GM19328 (cell line): ENCODE measurements around the gene KLHDC4.
A peak's percentile ranks its signal among the peaks of the same experiment; 100 is the strongest.
"Not testable (repeated sequence)": the region's sequence is repeated elsewhere in the genome, so short reads cannot be mapped to it uniquely, and the experiment has no call there.

Experiments
- ATAC-seq: cut with Tn5 transposase; IDR thresholded peaks from one replicate; pipeline ENCODE4 v1.9.1; 2021; ENCODE audit warnings: mild to moderate bottlenecking, moderate library complexity; ENCODE audit not compliant: unreplicated experiment

KLHDC4 gene

DNA sequence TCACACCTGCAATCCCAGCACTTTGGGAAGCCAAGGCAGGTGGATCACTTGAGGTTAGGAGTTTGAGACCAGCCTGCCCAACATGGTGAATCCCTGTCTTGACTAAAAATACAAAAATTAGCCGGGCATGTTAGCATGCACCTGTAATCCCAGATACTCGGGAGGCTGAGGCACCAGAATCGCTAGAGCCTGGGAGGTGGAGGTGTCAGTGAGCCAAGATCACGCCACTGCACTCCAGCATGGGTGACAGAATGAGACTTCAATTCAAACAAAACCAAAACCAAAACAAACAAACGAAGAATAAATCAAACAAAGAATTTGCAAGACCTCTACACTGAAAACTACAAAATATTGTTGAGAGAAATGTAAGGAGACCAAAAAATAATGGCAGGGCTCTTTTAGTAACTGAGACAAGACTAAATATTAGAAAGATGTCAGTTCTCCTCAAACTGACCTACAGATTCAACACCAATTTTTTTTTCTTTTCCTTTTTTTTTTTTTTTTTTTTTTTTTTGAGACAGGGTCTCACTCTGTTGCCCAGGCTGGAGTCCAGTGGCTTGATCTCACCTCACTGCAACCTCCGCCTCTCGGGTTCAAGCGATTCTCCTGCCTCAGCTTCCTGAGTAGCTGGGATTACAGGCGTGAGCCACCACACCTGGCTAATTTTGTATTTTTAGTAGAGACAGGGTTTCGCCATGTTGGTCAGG lies 23.1 kb upstream of the KLHDC4 start:
- not testable (repeated sequence) for ATAC-seq

DNA sequence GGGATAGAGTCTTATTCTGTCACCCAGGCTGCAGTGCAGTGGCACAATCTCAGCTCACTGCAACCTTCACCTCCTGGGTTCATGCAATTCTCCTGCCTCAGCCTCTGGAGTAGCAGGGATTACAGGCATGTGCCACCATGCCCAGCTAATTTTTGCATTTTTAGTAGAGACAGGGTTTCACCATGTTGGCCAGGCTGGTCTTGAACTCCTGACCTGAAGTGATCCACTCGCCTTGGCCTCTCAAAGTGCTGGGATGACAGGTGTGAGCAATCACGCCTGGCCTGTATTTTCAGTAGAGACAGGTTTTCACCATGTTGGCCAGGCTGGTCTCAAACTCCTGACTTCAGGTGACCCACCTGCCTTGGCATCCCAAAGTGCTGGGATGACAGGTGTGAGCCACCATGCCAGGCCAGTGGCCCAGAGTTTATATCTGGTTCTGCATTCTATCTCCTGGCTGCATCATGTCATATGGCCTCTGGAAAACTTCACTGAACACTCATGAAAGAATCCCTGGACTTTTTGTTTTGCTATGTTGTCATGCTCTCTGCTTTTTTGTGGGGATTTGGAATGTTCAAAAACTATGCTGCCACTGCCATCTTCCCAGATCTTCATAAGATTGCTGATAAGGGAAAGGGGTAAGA lies 21.8 kb upstream of the KLHDC4 start:
- not testable (repeated sequence) for ATAC-seq

DNA sequence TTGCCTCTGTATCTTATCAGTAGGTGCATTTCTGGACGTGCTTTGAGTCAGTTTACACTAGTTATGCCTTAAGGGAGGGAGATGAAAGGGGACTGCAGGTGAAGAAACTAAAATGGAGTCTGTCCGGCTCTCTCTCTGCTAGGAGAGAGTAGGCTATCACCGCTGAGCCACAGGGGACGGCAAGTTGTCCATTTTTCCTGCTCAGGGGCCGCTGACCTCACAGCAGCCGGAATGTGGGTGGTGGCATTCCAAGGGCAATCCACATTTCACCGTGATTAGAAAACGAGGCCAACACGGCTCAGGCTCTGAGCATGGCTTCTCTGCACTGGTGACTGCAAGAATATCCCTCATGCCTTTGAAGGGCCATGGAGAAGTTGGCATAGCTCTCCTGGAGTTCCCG lies 19.0 kb upstream of the KLHDC4 start:
- no peak for ATAC-seq

- ATAC-seq: no peak
Measured at GRCh38 chr16:87782033-87782432, 16.2 kb upstream of the KLHDC4 start.

DNA sequence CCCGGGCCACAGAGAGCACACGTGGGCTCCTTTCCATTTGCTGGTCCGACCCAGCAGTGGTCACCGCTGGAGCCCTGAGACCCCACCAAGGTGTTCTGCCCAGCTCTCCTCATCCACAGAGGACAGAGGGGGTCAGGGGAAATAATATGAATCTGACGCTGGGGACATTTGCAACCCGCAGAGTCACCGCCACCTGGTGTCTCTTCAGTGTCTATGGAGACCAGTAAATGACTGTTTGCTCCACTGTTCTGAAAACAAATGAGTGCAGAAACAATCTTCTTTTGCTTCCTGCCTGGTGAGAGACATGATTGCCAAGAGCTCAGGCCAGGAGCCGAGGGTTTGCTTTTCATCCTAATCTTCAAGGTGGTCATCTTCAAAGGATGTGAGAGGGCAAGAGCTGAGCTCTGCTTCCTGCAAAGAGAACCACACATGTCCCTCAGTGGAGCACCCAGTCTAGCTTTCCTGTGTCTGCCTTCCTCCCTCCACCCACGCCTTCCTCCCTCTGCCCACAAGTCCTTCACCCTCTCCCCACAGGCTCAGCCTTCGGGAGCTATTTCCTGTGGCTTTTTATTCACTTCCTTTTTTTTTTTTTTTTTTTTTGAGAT lies 14.7 kb upstream of the KLHDC4 start:
- ATAC-seq: no peak

- no peak for ATAC-seq
Measured at GRCh38 chr16:87778830-87779579, 13.2 kb upstream of the KLHDC4 start.

GRCh38 chr16:87778476-87778829 lies 12.7 kb upstream of the KLHDC4 start:
- ATAC-seq: no peak

- not testable (repeated sequence) for ATAC-seq
Measured at GRCh38 chr16:87773836-87774235, 8.1 kb upstream of the KLHDC4 start.

- not testable (repeated sequence) for ATAC-seq
Measured at GRCh38 chr16:87767456-87767855, 1.7 kb upstream of the KLHDC4 start.

GRCh38 chr16:87766485-87766797 lies 655 bp upstream of the KLHDC4 start:
- no peak for ATAC-seq

DNA sequence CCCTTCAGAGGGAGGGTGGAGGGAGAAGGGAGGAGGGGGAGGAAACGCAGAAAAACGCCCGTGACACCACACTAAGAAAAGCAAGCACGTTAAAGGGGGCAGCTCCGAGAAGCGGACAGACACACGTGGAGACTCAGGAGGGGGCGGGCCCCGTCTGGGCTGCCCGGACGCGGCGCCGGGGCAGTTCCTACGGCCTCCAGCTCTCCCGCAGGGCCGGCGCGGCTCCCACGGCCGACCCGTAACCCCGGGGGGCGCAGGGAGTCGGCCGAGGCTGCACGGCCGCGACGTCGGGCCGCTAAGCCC lies 362 bp downstream of the KLHDC4 start:
- peak; percentile 29 for ATAC-seq

DNA sequence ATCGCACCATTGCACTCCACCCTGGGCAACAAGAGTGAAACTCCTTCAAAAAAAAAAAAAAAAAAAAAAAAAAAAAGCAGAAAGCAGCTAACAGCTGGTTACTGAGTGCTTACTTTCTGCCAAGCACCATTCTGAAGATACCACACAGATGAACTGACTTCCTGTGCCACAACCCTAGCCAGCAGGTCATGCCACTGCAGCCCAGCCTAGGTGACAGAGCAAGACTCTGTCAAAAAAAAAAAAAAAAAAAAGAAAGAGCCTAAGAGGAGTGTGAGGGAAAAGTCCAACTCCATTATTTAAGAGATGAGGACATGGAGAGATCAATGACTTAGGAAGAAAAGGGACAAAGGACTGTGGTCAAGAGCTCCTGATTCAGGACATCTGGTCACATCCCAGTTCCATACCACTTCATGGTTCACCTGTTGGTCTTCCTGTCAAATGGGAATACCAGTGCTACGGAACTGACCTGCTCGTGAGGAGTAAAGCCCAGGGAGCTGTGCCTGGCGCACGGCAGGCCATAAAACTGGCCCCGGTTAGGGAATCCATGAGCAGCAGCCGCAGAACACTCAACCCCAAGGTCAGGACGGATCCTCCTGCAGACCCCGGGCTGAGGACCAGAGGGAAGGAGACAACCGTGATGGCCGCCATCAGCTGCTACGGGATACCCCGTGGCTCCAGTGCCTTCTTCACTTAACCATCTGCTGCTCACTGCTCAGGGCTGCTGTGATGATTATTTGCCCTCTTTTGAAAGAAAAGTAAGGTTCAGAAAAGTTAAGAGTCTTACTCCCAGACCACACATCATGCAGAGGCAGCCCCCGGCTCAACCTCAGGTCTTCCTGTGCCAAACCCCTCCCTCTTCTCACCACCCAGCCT lies 950 bp downstream of the KLHDC4 start:
- ATAC-seq: no peak

- ATAC-seq: no peak
Measured at GRCh38 chr16:87762620-87763019, 3.2 kb downstream of the KLHDC4 start.

GRCh38 chr16:87762071-87762571 lies 3.7 kb downstream of the KLHDC4 start:
- ATAC-seq: no peak

DNA sequence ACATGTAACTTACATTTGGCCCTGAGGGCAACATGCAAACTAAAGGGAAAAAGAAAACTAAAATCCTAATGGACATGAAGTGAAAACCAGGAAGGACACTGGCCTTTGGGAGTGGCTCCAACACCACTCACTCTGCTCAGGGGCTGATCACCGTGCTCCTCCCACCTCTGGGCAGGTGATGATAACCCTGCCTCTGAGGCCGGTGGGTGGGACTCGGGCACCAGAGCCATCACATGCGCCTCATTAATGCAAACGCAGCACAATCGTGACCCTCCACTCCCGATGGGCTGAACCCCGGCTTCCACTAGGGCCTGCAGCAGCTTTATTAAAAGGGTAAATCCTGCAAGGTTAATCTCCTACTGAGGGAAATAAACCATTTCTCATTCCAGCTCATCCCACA lies 4.7 kb downstream of the KLHDC4 start:
- ATAC-seq: no peak

DNA sequence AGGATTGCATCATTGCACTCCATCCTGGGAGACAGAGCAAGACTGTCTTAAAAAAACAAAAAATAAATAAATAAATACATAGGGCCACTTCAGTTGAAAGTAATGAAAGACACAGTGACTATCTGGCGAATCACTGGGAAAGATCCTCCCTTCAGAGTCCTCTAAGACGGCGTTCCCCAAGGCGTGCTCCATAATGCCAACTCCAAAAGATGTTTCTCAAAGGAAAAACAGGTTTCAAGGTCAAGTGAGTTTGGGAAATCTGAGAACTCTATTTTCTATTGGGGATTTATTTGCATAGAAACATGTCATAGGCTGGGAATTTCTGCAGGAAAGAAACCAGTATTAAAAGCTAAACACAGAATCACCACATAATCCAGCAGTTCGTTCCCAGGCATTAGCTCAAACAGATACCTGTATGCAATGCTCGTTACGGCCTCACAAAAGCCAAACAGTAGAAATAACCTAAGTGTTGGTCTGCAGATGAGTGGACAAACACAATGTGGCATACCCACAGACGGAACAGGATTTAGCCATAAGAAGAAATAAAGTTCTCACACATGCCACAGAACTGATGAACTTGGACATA lies 7.9 kb downstream of the KLHDC4 start:
- ATAC-seq: no peak

DNA sequence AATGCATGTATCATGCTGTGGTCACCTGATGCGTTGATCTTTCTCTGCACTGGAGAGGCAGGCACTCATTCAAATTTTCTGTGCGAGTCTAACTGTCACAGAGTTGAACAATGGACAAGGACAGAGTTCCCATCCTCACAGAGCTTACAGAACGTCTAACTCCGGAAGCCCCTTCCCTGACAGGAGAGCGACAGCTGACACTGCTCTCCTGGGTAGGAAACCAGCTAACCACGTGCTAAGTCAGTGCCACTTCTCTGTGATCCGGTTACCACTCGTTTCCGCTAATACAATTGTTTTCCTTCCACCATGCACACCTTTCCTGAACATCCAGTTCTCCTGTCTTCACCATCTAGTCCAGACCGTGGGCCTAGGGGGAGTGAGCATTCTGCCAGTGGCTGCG lies 11.3 kb downstream of the KLHDC4 start:
- no peak for ATAC-seq

- no peak for ATAC-seq
Measured at GRCh38 chr16:87747626-87748414, 18.0 kb downstream of the KLHDC4 start.

DNA sequence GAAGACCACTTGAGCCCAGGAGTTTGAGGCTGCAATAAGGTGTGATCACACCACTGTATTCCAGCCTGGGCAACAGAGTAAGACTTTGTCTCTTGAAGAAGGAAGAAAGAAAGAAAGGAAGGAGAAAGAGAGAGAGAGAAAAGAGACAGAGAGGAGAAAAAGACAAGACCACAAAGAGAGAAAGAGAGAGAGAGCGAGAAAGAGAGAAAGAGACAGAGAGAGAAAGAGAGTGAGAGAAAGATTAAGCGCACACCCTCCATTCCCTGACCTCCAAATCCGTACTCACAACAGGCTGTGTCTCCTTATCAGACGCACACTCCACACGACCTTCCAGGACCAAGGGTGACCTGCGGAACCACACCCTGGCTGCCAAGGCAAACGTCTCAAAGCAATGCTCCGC lies 19.6 kb downstream of the KLHDC4 start:
- no peak for ATAC-seq
